Ishikawa (cell line): ENCODE measurements around the gene VPS35L.

Source experiments
- CREB1 ChIP-seq: IDR thresholded peaks from 2 replicates; pipeline ENCODE4 v1.6.1; 2012; ENCODE audit warnings: low read depth
- EGR1 ChIP-seq: IDR thresholded peaks from 2 replicates; pipeline ENCODE4 v1.6.1; 2012
- EP300 ChIP-seq: IDR thresholded peaks from 2 replicates; pipeline ENCODE4 v1.6.1; 2012; ENCODE audit warnings: borderline replicate concordance
- FOXM1 ChIP-seq: IDR thresholded peaks from 2 replicates; pipeline ENCODE4 v1.6.1; 2012; ENCODE audit warnings: low read depth, borderline replicate concordance
- NFIC ChIP-seq: IDR thresholded peaks from 2 replicates; pipeline ENCODE4 v1.6.1; 2012
- TAF1 ChIP-seq: IDR thresholded peaks from 2 replicates; pipeline ENCODE4 v1.6.1; 2012; ENCODE audit warnings: low read depth, mild to moderate bottlenecking
- TCF12 ChIP-seq: IDR thresholded peaks from 2 replicates; pipeline ENCODE4 v1.6.1; 2012; ENCODE audit warnings: low read depth
- USF1 ChIP-seq: IDR thresholded peaks from 2 replicates; pipeline ENCODE4 v1.6.1; 2012
- TF ChIP-seq, protein P1 (sequence below): IDR thresholded peaks from 2 replicates; pipeline ENCODE4 v1.6.1; 2012
- TF ChIP-seq, protein P2 (sequence below): IDR thresholded peaks from 2 replicates; pipeline ENCODE4 v1.6.1; 2012; ENCODE audit warnings: low read depth, mild to moderate bottlenecking

DNA sequence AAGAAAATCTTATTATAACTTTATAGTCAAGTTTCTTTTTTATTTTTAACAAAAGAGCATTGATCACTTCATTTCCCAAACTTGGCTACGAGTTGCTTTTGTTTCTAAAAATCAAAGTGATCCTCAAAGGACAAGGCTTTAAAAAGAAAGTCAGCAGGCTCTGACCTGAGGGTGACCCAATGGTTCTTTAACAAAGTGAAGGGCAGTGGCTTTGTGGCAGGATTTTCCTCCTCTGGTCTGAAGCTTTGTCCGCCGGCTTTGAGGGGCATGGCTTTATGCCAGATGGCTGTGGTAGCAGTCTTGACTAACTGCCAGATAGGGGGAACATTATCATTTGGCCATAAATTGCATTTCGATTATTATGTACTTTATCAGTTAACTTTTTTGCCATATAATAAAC lies 191.1 kb downstream of the VPS35L start:
- TF ChIP-seq TCF12: no peak
- TF ChIP-seq EP300: no peak
- TF ChIP-seq EGR1: no peak
- TF ChIP-seq, protein P1, sequence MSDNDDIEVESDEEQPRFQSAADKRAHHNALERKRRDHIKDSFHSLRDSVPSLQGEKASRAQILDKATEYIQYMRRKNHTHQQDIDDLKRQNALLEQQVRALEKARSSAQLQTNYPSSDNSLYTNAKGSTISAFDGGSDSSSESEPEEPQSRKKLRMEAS: no peak
- TF ChIP-seq NFIC: no peak
- TF ChIP-seq TAF1: no peak
- no peak for TF ChIP-seq USF1
- TF ChIP-seq FOXM1: no peak
- no peak for TF ChIP-seq CREB1
- TF ChIP-seq, protein P2, sequence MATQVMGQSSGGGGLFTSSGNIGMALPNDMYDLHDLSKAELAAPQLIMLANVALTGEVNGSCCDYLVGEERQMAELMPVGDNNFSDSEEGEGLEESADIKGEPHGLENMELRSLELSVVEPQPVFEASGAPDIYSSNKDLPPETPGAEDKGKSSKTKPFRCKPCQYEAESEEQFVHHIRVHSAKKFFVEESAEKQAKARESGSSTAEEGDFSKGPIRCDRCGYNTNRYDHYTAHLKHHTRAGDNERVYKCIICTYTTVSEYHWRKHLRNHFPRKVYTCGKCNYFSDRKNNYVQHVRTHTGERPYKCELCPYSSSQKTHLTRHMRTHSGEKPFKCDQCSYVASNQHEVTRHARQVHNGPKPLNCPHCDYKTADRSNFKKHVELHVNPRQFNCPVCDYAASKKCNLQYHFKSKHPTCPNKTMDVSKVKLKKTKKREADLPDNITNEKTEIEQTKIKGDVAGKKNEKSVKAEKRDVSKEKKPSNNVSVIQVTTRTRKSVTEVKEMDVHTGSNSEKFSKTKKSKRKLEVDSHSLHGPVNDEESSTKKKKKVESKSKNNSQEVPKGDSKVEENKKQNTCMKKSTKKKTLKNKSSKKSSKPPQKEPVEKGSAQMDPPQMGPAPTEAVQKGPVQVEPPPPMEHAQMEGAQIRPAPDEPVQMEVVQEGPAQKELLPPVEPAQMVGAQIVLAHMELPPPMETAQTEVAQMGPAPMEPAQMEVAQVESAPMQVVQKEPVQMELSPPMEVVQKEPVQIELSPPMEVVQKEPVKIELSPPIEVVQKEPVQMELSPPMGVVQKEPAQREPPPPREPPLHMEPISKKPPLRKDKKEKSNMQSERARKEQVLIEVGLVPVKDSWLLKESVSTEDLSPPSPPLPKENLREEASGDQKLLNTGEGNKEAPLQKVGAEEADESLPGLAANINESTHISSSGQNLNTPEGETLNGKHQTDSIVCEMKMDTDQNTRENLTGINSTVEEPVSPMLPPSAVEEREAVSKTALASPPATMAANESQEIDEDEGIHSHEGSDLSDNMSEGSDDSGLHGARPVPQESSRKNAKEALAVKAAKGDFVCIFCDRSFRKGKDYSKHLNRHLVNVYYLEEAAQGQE: no peak
